Suprapubic skin (tissue), 4 donors: ENCODE data around the gene KIF5C.

ENCODE experiments used
- CTCF ChIP-seq, 2 donors: fragments of 200-600 bp in 1 of 2; fragments of 450-650 bp in 1 of 2; sonication (generic) in 1 of 2; IDR thresholded peaks; one replicate each; pipeline ENCODE4 v1.5.1; 2016 to 2019; ENCODE audit warnings: antibody characterized with exemption in 2 of 2, mild to moderate bottlenecking in 1 of 2, moderate library complexity in 1 of 2
- POLR2A ChIP-seq, 2 donors: fragments of 450-650 bp; IDR thresholded peaks; one replicate each; pipeline ENCODE4 v1.6.1; 2017; ENCODE audit warnings: antibody characterized with exemption in 2 of 2, mild to moderate bottlenecking in 2 of 2, moderate library complexity in 2 of 2
- POLR2AphosphoS5 ChIP-seq, 3 donors: sonication (generic); formaldehyde crosslinking; IDR thresholded peaks; one replicate each; pipeline ENCODE4 v1.6.1; 2017; ENCODE audit warnings: antibody characterized with exemption in 3 of 3

GRCh38 chr2:148943097-148943496 lies 68.1 kb downstream of the KIF5C start:
- TF ChIP-seq CTCF (IDR thresholded peaks at IDR 0.05) = no peak
- no peak for TF ChIP-seq POLR2AphosphoS5 (IDR thresholded peaks at IDR 0.05)
- TF ChIP-seq POLR2A (IDR thresholded peaks at IDR 0.05) = no peak
